ENCODE measurements around the gene CACNA1B.

DNA sequence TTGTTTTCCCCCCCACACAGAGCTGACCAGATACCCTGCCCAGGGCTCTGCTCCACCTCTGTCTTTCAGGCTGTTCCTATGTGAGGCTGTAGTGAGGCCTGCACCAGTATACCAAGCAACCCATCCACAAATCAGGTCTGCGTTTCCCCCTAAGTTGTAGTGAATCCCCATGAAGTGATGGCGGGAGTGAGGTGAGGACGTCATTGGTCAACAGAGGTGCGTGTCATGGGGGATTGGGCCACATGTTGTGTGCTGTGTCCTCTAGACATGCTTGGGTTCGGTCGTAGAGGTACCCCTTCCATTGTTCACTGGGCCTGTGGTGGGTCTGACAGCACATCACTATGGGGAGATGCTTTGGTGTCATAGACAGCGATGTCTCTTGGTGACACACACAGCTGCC is 184.6 kb downstream of the CACNA1B start:
- TF ChIP-seq, protein P1, sequence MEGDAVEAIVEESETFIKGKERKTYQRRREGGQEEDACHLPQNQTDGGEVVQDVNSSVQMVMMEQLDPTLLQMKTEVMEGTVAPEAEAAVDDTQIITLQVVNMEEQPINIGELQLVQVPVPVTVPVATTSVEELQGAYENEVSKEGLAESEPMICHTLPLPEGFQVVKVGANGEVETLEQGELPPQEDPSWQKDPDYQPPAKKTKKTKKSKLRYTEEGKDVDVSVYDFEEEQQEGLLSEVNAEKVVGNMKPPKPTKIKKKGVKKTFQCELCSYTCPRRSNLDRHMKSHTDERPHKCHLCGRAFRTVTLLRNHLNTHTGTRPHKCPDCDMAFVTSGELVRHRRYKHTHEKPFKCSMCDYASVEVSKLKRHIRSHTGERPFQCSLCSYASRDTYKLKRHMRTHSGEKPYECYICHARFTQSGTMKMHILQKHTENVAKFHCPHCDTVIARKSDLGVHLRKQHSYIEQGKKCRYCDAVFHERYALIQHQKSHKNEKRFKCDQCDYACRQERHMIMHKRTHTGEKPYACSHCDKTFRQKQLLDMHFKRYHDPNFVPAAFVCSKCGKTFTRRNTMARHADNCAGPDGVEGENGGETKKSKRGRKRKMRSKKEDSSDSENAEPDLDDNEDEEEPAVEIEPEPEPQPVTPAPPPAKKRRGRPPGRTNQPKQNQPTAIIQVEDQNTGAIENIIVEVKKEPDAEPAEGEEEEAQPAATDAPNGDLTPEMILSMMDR (IDR thresholded peaks at IDR 0.05), result no peak
- no peak for TF ChIP-seq POLR2AphosphoS5 (IDR thresholded peaks at IDR 0.05)

Data from upper lobe of left lung (tissue), 4 donors.